Prostate gland (tissue), 2 donors: Measurements from ENCODE around the gene CARMIL1. TPM values are rescaled to one million over a fixed set of nuclear protein-coding genes. Genes with fewer than 3 reads are reported as not detected.

Experiments
- DNase-seq: peaks from one replicate; pipeline ENCODE4 v3.0.0-alpha.2; 2019; ENCODE audit warnings: low spot score
- H3K27ac ChIP-seq, 2 donors: fragments of 200-600 bp; sonication (generic); 2 replicates each; pipeline ENCODE4 v1.5.1; 2017 to 2019
- H3K27me3 ChIP-seq: fragments of 200-600 bp; sonication (generic); replicated peaks from 2 replicates; pipeline ENCODE4 v1.5.1; 2019; ENCODE audit not compliant: insufficient read depth
- H3K36me3 ChIP-seq, 2 donors: fragments of 200-600 bp; sonication (generic); 1 replicate in 1 of 2; 2 replicates in 1 of 2; pipeline versions ENCODE4 v1.5.1 to v1.8.1; 2017 to 2019
- H3K4me1 ChIP-seq: fragments of 200-600 bp; sonication (generic); replicated peaks from 2 replicates; pipeline ENCODE4 v1.5.1; 2019
- H3K4me3 ChIP-seq, 2 donors: fragments of 200-600 bp; sonication (generic); 2 replicates each; pipeline ENCODE4 v1.5.1; 2017 to 2019
- H3K9me3 ChIP-seq: fragments of 200-600 bp; sonication (generic); 2 replicates; pipeline ENCODE4 v1.5.1; 2017
- CTCF ChIP-seq, 4 experiments: fragments of 200-600 bp in 2 of 4; fragments of 450-650 bp in 2 of 4; sonication (generic) in 2 of 4; IDR thresholded peaks; 1 replicate in 3 of 4; 2 replicates in 1 of 4; pipeline ENCODE4 v1.5.1; 2016 to 2019; ENCODE audit warnings: antibody characterized with exemption in 4 of 4, mild to moderate bottlenecking in 2 of 4, moderate library complexity in 2 of 4
- POLR2A ChIP-seq: fragments of 450-650 bp; IDR thresholded peaks from one replicate; pipeline ENCODE4 v1.6.1; 2016; ENCODE audit warnings: antibody characterized with exemption, mild to moderate bottlenecking
- POLR2AphosphoS5 ChIP-seq: sonication (generic); formaldehyde crosslinking; IDR thresholded peaks from one replicate; pipeline ENCODE4 v1.6.1; 2017; ENCODE audit warnings: antibody characterized with exemption
- WGBS: methylation state at CpG from one replicate; pipeline ENCODE4 v1.1.5; 2018; 5-methylcytosine and 5-hydroxymethylcytosine counted together
- intact Hi-C: fragments of 100-400 bp; cut with DNase I; formaldehyde crosslinking; loops from one replicate; pipeline ENCODE4 v1.14.2; 2022
- total RNA-seq, 2 donors: library from RNA; depleted of rRNA; stranded (reverse); fragments of >200 nt; gene quantifications; one replicate each; pipeline ENCODE4 v1.1.0, GENCODE V29; 2016

CARMIL1 gene
- total RNA-seq, 2 donors from 2014 or later: 12.9 to 71.7 TPM

GRCh38 chr6:25419879-25420278 lies 140.7 kb downstream of the CARMIL1 start:
- Histone ChIP-seq H3K4me3 (no peak overlapping the region), H3K27me3 (no peaks in the 10 kb centered on the region), H3K36me3 (no peaks in the 10 kb centered on the region), H3K4me1 (peaks cover 3% of the 10 kb centered on the region), H3K27ac (no peak overlapping the region), H3K9me3 (no peaks in the 10 kb centered on the region)
- DNase-seq: no peak
- WGBS: 98% methylated on average over 5 of the region's 5 CpGs
- TF ChIP-seq POLR2A: no peak
- no peak for TF ChIP-seq CTCF (IDR thresholded peaks at IDR 0.05)
- TF ChIP-seq POLR2AphosphoS5: no peak
- intact Hi-C loops: loop anchor here (10.0 kb wide), 1 partner anchor 55 kb away; no protein-coding TSS in a partner anchor

- no peaks in the 10 kb centered on the region for H3K9me3 ChIP-seq
- no peaks in the 10 kb centered on the region for H3K4me1 ChIP-seq
- intact Hi-C loops: loop anchor here (10.0 kb wide), 1 partner anchor 51 kb away; no protein-coding TSS in a partner anchor
- no peak overlapping the region for H3K4me3 ChIP-seq
- DNase-seq: no peak
- H3K27me3 ChIP-seq: no peaks in the 10 kb centered on the region
- no peak overlapping the region for H3K27ac ChIP-seq
- TF ChIP-seq POLR2AphosphoS5: no peak
- 95% methylated on average over 6 of the region's 6 CpGs for WGBS
- H3K36me3 ChIP-seq: no peaks in the 10 kb centered on the region
Observed at GRCh38 chr6:25423358-25423757, 144.2 kb downstream of the CARMIL1 start.

- no peak overlapping the region for H3K4me3 ChIP-seq
- no peaks in the 10 kb centered on the region for H3K9me3 ChIP-seq
- 88% methylated on average over 1 of the region's 1 CpG for WGBS
- H3K27me3 ChIP-seq: no peaks in the 10 kb centered on the region
- H3K27ac ChIP-seq: no peak overlapping the region
- intact Hi-C loops: loop anchor here (10.0 kb wide), 1 partner anchor 50 kb away; no protein-coding TSS in a partner anchor
- no peaks in the 10 kb centered on the region for H3K4me1 ChIP-seq
- no peak for DNase-seq
- TF ChIP-seq POLR2A (no peak), CTCF (IDR thresholded peaks at IDR 0.05) (no peak), POLR2AphosphoS5 (no peak)
- no peaks in the 10 kb centered on the region for H3K36me3 ChIP-seq
Observed at GRCh38 chr6:25424303-25424702, 145.1 kb downstream of the CARMIL1 start.

GRCh38 chr6:25427549-25427948 lies 148.4 kb downstream of the CARMIL1 start:
- Histone ChIP-seq H3K9me3 (no peaks in the 10 kb centered on the region), H3K27ac (no peak overlapping the region), H3K4me1 (no peaks in the 10 kb centered on the region), H3K36me3 (no peaks in the 10 kb centered on the region), H3K27me3 (no peaks in the 10 kb centered on the region), H3K4me3 (no peak overlapping the region)
- DNase-seq: no peak
- 80% methylated on average over 2 of the region's 2 CpGs for WGBS
- no peak for TF ChIP-seq POLR2AphosphoS5
- TF ChIP-seq CTCF (IDR thresholded peaks at IDR 0.05): no peak
- no peak for TF ChIP-seq POLR2A
- intact Hi-C loops: loop anchor here (10.0 kb wide), 1 partner anchor 47 kb away; no protein-coding TSS in a partner anchor

- WGBS: 95% methylated on average over 1 of the region's 1 CpG
Observed at GRCh38 chr6:25428758-25429317, 149.7 kb downstream of the CARMIL1 start.

More at GRCh38 chr6:25428758-25429317, 149.7 kb downstream of the CARMIL1 start:
- Histone ChIP-seq H3K27ac (no peak overlapping the region), H3K4me1 (no peaks in the 10 kb centered on the region), H3K4me3 (no peak overlapping the region), H3K27me3 (no peaks in the 10 kb centered on the region), H3K36me3 (no peaks in the 10 kb centered on the region), H3K9me3 (no peaks in the 10 kb centered on the region)
- intact Hi-C loops: loop anchor here (10.0 kb wide), 1 partner anchor 46 kb away; no protein-coding TSS in a partner anchor
- no peak for DNase-seq
- TF ChIP-seq POLR2AphosphoS5 (no peak), POLR2A (no peak), CTCF (IDR thresholded peaks at IDR 0.05) (no peak)
